ENCODE results near the gene KCNN1. TPM values are rescaled to one million over a fixed set of nuclear protein-coding genes. Genes with fewer than 3 reads are reported as not detected.

KCNN1 gene
- total and polyA plus RNA-seq, 2 of the 13 experiments (the other 11 are each of a cell fraction or from before 2014, with no cell fraction given), result 0.04 TPM; not detected in 1

GRCh38 chr19:18020212-18021085 lies 53.5 kb downstream of the KCNN1 start (continued):
- TF ChIP-seq ISX (CRISPR knock-in tag; conservative IDR thresholded peaks at IDR 0.05), result no peak
- TF ChIP-seq NR2F6 (IDR thresholded peaks at IDR 0.05), result no peak
- TF ChIP-seq NR2F6 (CRISPR knock-in tag; IDR thresholded peaks at IDR 0.05), result peak; percentile 9; the same call in 1 of the 2 replicates
- TF ChIP-seq ZNF792 (CRISPR knock-in tag; IDR thresholded peaks at IDR 0.05), result no peak
- no peak for TF ChIP-seq ZMAT5 (CRISPR knock-in tag; IDR thresholded peaks at IDR 0.05; ENCODE audit: borderline replicate concordance, low read depth)
- no peak for TF ChIP-seq ZNF292 (CRISPR knock-in tag; IDR thresholded peaks at IDR 0.05; ENCODE audit: borderline replicate concordance, low read depth)
- no peak for TF ChIP-seq ZBTB49 (CRISPR knock-in tag; IDR thresholded peaks at IDR 0.05; ENCODE audit: borderline replicate concordance)
- TF ChIP-seq ZNF337 (CRISPR knock-in tag; IDR thresholded peaks at IDR 0.05; ENCODE audit: borderline replicate concordance, low read depth), result no peak
- TF ChIP-seq NR0B2 (CRISPR knock-in tag; IDR thresholded peaks at IDR 0.05), result no peak
- TF ChIP-seq ZNF616 (CRISPR knock-in tag; IDR thresholded peaks at IDR 0.05; ENCODE audit: low read depth), result no peak
- TF ChIP-seq ZBTB40 (IDR thresholded peaks at IDR 0.05), result no peak
- TF ChIP-seq ZBTB40 (CRISPR knock-in tag; IDR thresholded peaks at IDR 0.05), result no peak
- TF ChIP-seq ZNF740 (CRISPR knock-in tag; IDR thresholded peaks at IDR 0.05), result no peak
- TF ChIP-seq ZBTB3 (CRISPR knock-in tag; IDR thresholded peaks at IDR 0.05; ENCODE audit: borderline replicate concordance, low read depth), result no peak
- no peak for TF ChIP-seq ZNF251 (CRISPR knock-in tag; IDR thresholded peaks at IDR 0.05)
- TF ChIP-seq ZSCAN25 (CRISPR knock-in tag; IDR thresholded peaks at IDR 0.05), result peak; percentile 48; the same call in 1 of the 2 replicates
- no peak for TF ChIP-seq CBX5 (CRISPR knock-in tag; IDR thresholded peaks at IDR 0.05; ENCODE audit: borderline replicate concordance)
